ENCODE measurements around the gene TBC1D1.

Gene TBC1D1

GRCh38 chr4:38149472-38149996, 258.6 kb downstream of the TBC1D1 start:
- no peak for DNase-seq (ENCODE audit: low read depth)

DNA sequence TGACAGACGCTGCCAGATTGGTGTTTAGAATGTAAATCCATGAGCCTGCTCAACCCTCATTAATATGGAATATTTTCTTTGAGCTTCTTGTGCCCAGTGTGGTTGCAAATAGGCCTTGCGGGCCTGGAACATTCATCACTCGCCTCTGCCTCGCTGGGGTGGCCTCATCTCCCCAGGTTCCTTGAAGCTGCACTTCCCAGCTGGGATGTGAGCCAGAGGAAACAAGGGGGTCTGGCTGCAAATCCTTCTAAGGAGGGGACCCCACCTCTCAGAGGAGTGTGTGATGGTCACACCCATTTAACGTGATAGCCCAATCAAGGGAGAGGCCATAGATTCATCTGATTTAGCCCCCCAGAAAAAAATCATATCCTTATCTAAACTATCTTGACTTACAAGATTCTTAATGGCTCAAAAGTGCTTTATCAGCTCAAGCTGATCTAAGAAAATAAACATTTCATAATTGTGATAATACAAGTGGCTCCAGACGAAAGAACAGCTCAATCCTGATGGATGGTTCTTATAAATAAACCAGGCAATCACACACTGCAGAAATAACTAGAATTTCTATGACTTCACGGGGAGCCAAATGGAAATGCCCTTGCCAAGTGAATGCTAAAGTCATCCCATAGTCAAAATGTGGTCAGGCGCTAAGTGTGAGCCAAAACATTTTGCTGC, 259.2 kb downstream of the TBC1D1 start:
- no peak for DNase-seq (ENCODE audit: low read depth)

GRCh38 chr4:38150766-38151165, 259.9 kb downstream of the TBC1D1 start:
- DNase-seq (ENCODE audit: low read depth) = no peak

GRCh38 chr4:38151873-38152272, 261.0 kb downstream of the TBC1D1 start:
- no peak for DNase-seq (ENCODE audit: low read depth)

- DNase-seq (ENCODE audit: low read depth) = no peak
Measured at GRCh38 chr4:38152305-38152704, 261.4 kb downstream of the TBC1D1 start.

GRCh38 chr4:38152721-38153386, 262.0 kb downstream of the TBC1D1 start:
- no peak for DNase-seq (ENCODE audit: low read depth)

DNA sequence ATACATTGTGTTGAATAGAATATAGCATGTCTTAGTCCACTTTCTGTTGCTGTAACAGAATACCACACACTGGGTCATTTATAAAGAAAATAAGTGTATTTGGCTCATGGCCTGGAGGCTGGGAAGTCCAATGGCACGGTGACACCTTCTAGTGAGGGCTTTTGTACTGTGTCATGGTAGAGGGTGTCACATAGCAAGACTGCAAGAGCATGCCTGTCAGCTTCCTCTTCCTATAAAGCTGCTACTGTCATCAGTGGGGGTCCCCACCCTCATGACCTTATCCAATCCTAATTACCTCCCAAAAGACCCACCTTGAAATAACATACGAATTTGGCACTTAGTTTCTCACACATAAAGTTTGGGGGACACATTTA, 262.5 kb downstream of the TBC1D1 start:
- DNase-seq (ENCODE audit: low read depth) = no peak

DNA sequence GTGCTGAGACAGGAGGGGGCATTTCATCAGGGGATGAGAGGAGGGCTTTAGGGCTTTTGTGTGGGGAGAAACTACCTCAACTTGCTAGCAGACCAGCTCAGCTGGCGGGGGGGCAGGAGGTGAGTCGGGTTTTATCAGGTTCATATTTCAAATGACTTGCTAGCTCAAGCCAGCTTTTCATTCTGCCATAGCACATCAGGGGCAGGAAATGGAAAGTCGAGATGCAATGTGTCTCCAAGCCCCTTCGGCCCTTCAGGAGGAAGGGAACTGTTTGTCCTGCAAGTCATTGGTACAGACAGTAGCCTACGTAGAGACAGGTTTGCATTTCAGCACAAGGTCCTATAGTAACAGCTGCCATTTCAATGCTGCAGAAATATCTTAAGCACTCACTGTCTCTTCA, 263.4 kb downstream of the TBC1D1 start:
- DNase-seq (ENCODE audit: low read depth) = no peak

- no peak for DNase-seq (ENCODE audit: low read depth)
Measured at GRCh38 chr4:38154681-38155588, 264.1 kb downstream of the TBC1D1 start.

DNA sequence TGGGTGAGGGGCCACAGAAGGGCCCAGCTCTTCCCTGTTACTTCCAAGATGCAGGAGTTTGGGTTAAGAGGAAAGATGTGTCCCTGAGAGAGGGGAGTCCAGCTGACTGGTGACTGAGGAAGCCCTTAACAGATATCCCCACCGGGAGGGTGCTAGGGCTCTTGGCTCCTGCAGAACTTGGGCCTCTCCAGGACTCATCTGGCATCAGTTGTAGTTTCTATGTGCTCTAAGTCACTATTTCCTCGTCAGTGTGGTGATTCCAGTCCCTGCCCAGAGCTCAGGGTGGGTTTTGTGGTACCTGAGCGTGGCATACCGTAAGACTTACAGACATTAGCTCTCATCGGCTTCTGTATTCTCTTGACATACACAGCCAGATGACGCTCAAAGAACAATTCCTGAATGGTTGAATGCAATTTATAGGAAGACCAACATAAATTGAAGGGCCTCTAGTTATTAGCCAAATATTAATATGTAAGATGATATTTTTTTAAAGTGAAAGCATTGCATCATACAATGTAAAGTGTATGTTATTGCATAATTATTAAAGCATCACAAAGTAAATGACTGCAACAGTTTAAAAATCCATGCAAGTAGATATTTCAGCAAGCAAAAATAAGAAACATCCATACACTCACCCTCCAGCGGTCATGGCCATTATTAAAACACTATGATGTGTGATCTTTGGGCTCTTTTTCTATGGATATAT, 264.9 kb downstream of the TBC1D1 start:
- no peak for DNase-seq (ENCODE audit: low read depth)

DNA sequence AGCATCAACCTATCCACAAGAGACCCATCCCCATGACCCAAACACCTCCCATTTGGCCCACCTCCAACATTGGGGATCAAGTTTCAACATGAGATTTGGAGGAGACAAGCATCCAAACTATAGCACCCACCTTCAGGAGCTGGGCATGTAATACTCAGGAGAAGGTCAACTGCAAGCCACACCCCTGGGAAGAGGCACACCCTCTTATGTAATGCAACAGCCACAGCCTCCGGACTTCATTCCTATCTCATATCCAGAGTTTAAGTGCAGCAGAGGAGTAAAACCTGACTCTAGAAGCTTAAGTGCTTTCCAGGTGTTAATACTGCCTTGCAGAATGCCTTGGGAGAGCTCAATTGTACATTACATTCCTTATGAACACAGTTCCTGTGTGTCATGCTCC, 266.7 kb downstream of the TBC1D1 start:
- DNase-seq (ENCODE audit: low read depth) = no peak

DNA sequence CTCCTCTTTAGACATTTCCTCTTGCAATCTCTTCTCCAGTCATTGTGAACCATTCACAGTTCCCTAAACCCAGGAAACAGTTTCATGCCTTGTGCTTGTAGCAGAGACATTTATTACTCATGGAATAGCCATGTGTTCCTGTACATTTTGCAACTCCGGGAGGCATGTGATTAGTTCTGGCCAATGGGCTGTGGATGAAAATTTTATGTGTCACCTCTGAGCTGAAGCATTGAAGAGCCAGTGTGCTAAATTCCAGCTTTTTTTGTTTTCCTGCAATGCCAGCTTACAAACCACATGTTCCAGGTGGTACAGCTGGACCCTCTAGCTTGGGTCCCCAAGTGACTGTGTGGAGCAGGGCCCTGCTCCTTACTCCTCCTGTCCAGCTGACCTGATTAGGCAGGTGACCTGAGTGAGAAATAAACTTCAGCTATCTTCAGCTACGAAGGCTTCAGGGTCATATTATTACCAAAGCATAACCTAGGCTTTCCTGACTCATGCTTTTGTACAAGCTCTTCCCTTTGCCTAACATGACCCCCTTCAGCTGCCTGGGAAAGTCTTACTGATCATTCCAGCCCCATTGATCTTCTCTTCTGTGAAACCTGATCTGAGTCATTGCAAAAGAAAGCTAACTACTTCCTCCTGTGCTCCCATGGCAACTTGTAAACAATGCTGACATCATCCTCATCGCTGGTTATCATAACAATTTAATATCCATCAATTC, 269.8 kb downstream of the TBC1D1 start:
- DNase-seq (ENCODE audit: low read depth) = peak; percentile 44

DNA sequence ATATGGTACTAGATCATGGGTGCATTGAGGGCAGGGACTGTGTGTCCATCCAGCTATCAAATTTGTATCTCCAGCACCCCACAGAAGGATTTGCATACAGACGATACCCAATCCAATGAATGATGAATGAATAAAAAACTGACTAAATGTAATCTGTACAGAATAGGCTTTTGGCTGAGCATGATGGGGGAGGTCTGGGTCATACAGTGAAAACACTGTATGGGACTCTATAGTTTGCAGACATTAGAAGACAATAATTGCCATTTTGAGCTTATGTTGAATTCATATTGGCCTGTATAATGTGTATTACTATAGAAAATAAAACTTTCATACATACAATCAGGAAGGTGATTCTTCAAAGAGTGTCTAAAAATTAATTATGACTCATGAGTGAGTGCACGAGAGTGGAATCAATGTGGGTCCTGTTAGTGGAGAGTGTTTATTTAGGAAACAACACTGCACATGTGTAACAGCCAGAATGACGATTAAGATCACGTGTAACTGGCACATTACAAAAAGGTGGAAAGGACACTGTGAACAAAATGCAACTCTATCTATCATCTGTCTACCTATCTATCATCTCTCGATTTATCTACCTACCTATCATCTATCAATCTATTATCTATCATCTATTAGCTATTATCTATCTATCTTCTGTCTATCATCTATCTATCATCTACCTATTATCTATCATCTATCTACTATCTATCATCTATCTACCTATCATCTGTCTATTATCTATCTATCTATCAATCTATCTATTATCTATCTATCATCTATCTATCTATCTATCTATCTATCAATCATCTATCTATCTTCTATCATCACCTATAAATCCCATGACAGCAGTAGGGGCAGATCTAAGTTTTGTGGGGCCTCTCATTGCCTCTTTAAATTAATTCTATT, 270.6 kb downstream of the TBC1D1 start:
- no peak for DNase-seq (ENCODE audit: low read depth)

GRCh38 chr4:38162240-38162784, 271.4 kb downstream of the TBC1D1 start:
- no peak for DNase-seq (ENCODE audit: low read depth)

DNA sequence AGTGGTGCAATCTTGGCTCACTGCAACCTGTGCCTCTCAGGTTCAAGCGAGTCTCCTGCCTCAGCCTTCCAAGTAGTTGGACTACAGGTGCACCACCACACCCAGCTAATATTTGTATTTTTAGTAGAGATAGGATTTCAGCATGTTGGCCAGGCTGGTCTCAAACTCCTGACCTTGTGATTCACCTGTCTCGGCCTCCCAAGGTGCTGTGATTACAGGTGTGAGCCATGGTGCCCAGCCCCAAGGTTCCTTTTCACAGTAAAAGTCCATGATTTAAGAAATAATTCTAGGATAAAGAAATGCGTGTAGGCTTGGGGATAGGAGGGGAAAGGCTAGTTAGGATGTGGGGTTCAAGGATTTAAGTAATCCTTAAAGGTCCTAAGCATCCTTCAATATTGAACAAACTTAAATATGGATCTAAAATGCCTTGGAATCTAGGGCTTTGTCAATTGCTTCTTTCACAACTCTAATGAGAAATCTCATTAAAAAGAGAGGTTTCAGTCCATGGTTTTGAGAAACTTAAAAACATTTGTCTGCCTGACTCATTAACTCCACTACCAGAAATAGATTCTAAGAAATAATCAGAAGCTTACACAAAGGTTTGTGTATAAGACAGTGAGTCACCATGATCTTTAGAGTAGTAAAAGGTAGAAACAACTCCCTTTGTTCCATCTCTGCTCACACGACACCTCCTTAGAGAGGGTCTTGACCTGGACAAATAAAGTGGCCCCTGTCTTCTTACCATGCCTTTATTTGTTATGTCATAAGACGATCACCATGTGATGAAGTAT, 272.5 kb downstream of the TBC1D1 start:
- DNase-seq (ENCODE audit: low read depth) = no peak

DNA sequence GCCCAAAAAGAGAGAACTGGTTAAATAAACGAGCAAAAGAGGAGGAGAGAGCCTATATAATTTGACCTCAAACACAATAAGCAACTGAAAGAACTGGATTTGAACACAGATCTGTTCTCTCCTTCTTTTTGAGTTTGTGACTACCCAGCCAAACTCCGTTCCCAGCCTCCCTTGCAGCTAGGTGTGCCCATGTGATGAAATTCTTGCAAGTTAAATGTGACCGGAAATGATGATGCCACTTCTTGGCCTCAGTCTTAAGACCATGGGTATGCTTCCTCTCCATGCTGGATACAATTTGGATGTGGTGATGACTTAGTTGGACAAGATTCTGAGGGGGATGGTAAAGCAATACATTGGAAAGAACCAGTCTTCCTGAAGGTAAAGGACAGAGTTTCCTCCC, 273.5 kb downstream of the TBC1D1 start:
- no peak for DNase-seq (ENCODE audit: low read depth)

DNA sequence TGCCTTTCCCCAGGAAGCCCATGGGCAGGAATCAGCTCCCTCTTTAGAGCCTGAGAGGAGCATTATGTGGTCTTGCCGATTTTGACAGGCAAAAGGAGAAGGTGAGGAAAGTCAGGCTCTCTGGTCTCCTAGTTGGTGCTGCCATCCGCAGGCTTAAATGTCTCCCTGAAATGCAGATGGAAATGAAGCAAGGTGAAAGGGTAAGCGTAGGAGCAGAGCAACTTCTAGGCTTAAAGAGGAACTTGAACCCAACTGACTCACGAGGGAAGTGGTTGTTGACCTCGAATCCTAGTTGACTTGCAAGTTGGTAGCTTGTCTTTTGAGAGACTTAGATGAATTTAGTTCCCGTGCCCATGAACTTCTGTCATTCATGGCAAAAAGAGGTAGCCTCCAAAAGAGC, 275.2 kb downstream of the TBC1D1 start:
- no peak for DNase-seq (ENCODE audit: low read depth)

GRCh38 chr4:38166768-38167167, 275.9 kb downstream of the TBC1D1 start:
- no peak for DNase-seq (ENCODE audit: low read depth)

- DNase-seq (ENCODE audit: low read depth) = no peak
Measured at GRCh38 chr4:38167973-38168372, 277.1 kb downstream of the TBC1D1 start.
